DND-41 (cell line): ENCODE data around the gene AUH.

ENCODE experiments used
- ATAC-seq: fragments of 200-7000 bp; cut with Tn5 transposase; 3 replicates; pipeline ENCODE4 v1.9.1; 2021; ENCODE audit warnings: low read depth; ENCODE audit not compliant: insufficient read depth
- DNase-seq: peaks from one replicate; pipeline ENCODE4 v3.0.0-alpha.2; 2020
- H2AFZ ChIP-seq: 2 replicates; pipeline ENCODE4 v1.6.0; 2012; ENCODE audit warnings: low read depth, low read length
- H3K27ac ChIP-seq: 2 replicates; pipeline ENCODE4 v1.5.1; 2012; ENCODE audit warnings: low read length, inconsistent platforms
- H3K27me3 ChIP-seq: fragments of 200-600 bp; sonication (generic); 2 replicates; pipeline ENCODE4 v1.6.0; 2012; ENCODE audit warnings: low read length, mild to moderate bottlenecking, inconsistent platforms; ENCODE audit not compliant: insufficient read depth, poor library complexity
- H3K36me3 ChIP-seq: 2 replicates; pipeline ENCODE4 v1.5.1; 2012; ENCODE audit warnings: low read length, inconsistent platforms; ENCODE audit not compliant: insufficient read depth
- H3K4me1 ChIP-seq: 2 replicates; pipeline ENCODE4 v1.5.1; 2012; ENCODE audit warnings: mild to moderate bottlenecking, low read length; ENCODE audit not compliant: insufficient read depth
- H3K4me2 ChIP-seq: 2 replicates; pipeline ENCODE4 v1.6.0; 2012; ENCODE audit warnings: mild to moderate bottlenecking, moderate library complexity, low read length, inconsistent platforms; ENCODE audit not compliant: insufficient read depth
- H3K4me3 ChIP-seq, 2 experiments: fragments of 200-600 bp in 1 of 2; shearing (Covaris generic) in 1 of 2; 2 replicates each; pipeline ENCODE4 v1.5.1; 2012 to 2016; ENCODE audit warnings: inconsistent platforms in 2 of 2, low read length in 2 of 2, mild to moderate bottlenecking in 2 of 2, low read depth in 1 of 2, moderate library complexity in 1 of 2
- H3K79me2 ChIP-seq: 2 replicates; pipeline ENCODE4 v1.6.0; 2012; ENCODE audit warnings: low read length, inconsistent platforms; ENCODE audit not compliant: insufficient read depth
- H3K9ac ChIP-seq: 2 replicates; pipeline ENCODE4 v1.6.0; 2012; ENCODE audit warnings: low read depth, mild to moderate bottlenecking, inconsistent platforms, low read length, moderate library complexity
- H3K9me3 ChIP-seq: 2 replicates; pipeline ENCODE4 v1.5.1; 2012; ENCODE audit warnings: low read length, moderate library complexity, mild to moderate bottlenecking, inconsistent platforms; ENCODE audit not compliant: insufficient read depth, severe bottlenecking
- H4K20me1 ChIP-seq: 2 replicates; pipeline ENCODE4 v1.6.0; 2012; ENCODE audit warnings: low read length; ENCODE audit not compliant: insufficient read depth
- CTCF ChIP-seq: IDR thresholded peaks from 2 replicates; pipeline ENCODE4 v1.5.1; 2012; ENCODE audit warnings: borderline replicate concordance, low read length, moderate library complexity, mild to moderate bottlenecking; ENCODE audit not compliant: poor library complexity, severe bottlenecking; ENCODE audit errors: extremely low read depth
- EZH2 ChIP-seq: IDR thresholded peaks from 3 replicates; pipeline ENCODE4 v1.6.1; 2012; ENCODE audit warnings: borderline replicate concordance, low read depth, mild to moderate bottlenecking, moderate library complexity, low read length, inconsistent platforms; ENCODE audit not compliant: severe bottlenecking

The AUH gene

GRCh38 chr9:91269907-91270491 is 91.7 kb downstream of the AUH start:
- Histone ChIP-seq H3K79me2 (no peaks in the 10 kb centered on the region), H3K4me1 (no peaks in the 10 kb centered on the region), H4K20me1 (no peaks in the 10 kb centered on the region), H3K9ac (no peak overlapping the region), H3K4me2 (no peak overlapping the region), H3K27ac (no peak overlapping the region), H3K36me3 (no peaks in the 10 kb centered on the region), H2AFZ (no peak overlapping the region), H3K9me3 (no peaks in the 10 kb centered on the region), H3K4me3 (no peak overlapping the region), H3K27me3 (no peaks in the 10 kb centered on the region)
- DNase-seq (no peak), ATAC-seq (no peak)
- no peak for TF ChIP-seq EZH2

- Histone ChIP-seq H3K4me3 (no peak overlapping the region), H4K20me1 (no peaks in the 10 kb centered on the region), H3K4me1 (no peaks in the 10 kb centered on the region), H3K79me2 (no peaks in the 10 kb centered on the region), H3K36me3 (no peaks in the 10 kb centered on the region), H3K9ac (no peak overlapping the region), H3K4me2 (no peak overlapping the region), H3K9me3 (no peaks in the 10 kb centered on the region), H3K27ac (no peak overlapping the region), H3K27me3 (no peaks in the 10 kb centered on the region), H2AFZ (no peak overlapping the region)
- DNase-seq (no peak), ATAC-seq (no peak)
- TF ChIP-seq CTCF, result no peak
- TF ChIP-seq EZH2, result no peak
These were observed 95.3 kb downstream of the AUH start for GRCh38 chr9:91266448-91266847.

GRCh38 chr9:91265514-91265913 is 96.2 kb downstream of the AUH start:
- no peaks in the 10 kb centered on the region for H3K4me1 ChIP-seq
- H3K4me2 ChIP-seq, result no peak overlapping the region
- H3K27me3 ChIP-seq, result no peaks in the 10 kb centered on the region
- no peak overlapping the region for H3K4me3 ChIP-seq
- DNase-seq (no peak), ATAC-seq (no peak)
- H3K36me3 ChIP-seq, result no peaks in the 10 kb centered on the region
- H3K9ac ChIP-seq, result no peak overlapping the region
- H3K9me3 ChIP-seq, result no peaks in the 10 kb centered on the region
- no peaks in the 10 kb centered on the region for H3K79me2 ChIP-seq
- no peak overlapping the region for H3K27ac ChIP-seq
- no peak overlapping the region for H2AFZ ChIP-seq
- no peak for TF ChIP-seq EZH2
- TF ChIP-seq CTCF, result no peak
- no peaks in the 10 kb centered on the region for H4K20me1 ChIP-seq

GRCh38 chr9:91261417-91261816 is 100.3 kb downstream of the AUH start:
- no peak overlapping the region for H3K4me2 ChIP-seq
- no peak for ATAC-seq
- H3K4me3 ChIP-seq, result no peak overlapping the region
- H3K9me3 ChIP-seq, result no peaks in the 10 kb centered on the region
- H3K9ac ChIP-seq, result no peak overlapping the region
- H2AFZ ChIP-seq, result no peak overlapping the region
- H3K4me1 ChIP-seq, result no peaks in the 10 kb centered on the region
- H3K27ac ChIP-seq, result no peak overlapping the region
- no peak for DNase-seq
- TF ChIP-seq CTCF (no peak), EZH2 (no peak)
- H3K79me2 ChIP-seq, result no peaks in the 10 kb centered on the region
- H4K20me1 ChIP-seq, result no peaks in the 10 kb centered on the region
- no peaks in the 10 kb centered on the region for H3K27me3 ChIP-seq
- no peaks in the 10 kb centered on the region for H3K36me3 ChIP-seq
